Measurements from ENCODE around the gene SART1.
"Not testable (repeated sequence)": the region's sequence is repeated elsewhere in the genome, so short reads cannot be mapped to it uniquely, and the experiment has no call there.

The SART1 gene

DNA sequence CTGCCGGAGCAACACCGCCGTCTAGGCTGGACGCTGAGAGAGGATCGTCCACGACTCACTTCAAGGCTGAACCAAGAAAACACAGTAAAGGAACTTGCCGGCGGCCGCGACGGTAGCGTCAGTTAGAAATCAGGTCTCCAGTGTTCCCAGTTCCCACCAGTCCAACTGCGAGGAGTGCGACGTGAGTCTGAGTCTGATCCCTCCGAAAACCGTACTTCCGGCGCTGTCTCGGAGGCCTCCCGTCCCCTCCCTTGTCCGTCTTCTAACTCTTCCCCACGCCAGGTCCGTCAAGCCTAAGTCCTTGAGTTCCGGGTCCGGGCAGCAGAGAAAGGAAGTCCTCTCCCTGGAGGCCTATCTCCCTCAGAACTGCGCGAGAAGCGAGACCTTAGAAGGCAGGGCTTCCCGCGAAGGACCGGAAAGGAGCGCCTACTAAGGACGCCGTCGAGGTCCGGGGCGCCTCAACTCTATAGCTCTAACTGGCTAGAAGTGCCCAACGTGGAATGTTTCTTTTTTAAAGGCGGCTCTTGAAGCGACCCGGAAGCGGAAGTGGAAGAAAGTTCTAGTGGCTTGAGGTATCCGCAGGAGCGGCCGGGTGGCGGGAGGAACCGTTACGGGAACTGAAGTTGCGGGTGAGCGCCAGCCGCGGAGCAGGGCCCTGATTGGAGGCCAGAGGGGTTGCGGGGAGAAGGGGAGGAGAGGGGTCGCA is 40.6 kb downstream of the SART1 start, which contains the start of the genes BANF1 and EIF1AD:
BANF1 (plus strand) TSS at position 562 of the 706 bp plus-strand sequence. CDS start 748 bp downstream, outside the sequence.
EIF1AD (minus strand) TSS at position 216 of the 706 bp plus-strand sequence. CDS start 1,768 bp downstream, outside the sequence.
- DNase-seq = peak in 1 of 2 experiments; percentile 90

DNA sequence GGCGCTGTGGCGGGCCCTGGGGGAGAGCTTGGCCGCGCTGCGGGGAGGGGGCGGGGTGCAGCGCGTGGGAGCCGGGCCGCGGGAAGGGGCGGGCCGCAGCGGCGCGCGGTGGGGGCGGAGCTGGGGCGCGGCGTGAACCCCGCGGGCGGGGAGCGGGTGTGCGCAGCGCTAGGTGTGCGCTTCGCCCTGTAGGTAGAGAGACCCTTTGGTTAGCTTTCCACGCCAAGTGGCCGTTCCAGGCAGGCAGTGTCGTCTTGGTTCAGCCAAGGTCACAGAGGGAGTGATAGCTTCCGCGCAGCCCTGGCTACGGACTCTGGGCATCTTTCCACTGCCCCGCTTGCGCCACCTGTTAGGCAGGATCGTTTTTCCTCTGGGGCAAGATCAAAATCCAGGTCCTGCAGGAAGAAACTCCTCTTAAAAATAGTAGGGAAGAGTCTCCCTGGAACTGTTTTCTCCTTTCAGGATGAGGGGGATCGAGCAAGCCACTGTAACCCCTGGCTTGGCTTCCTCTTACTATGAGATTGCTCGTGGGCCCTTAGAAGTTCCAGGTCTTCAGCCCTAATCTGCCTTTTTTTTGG is 41.2 kb downstream of the SART1 start:
- no peak for DNase-seq

DNA sequence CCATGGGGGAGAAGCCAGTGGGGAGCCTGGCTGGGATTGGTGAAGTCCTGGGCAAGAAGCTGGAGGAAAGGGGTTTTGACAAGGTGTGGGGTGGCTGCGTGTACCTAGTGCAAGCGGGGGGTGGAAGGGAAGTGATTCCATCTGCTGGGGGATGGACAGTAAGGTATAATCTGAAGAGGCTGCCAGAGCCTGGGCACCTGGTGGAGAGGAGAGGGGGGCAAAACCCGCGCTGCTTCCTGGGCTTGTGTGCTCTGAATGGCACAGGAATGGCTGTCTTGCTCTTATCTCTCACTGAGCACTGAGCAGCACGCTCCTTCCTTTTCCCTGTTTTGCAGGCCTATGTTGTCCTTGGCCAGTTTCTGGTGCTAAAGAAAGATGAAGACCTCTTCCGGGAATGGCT is 41.8 kb downstream of the SART1 start:
- no peak for DNase-seq

DNA sequence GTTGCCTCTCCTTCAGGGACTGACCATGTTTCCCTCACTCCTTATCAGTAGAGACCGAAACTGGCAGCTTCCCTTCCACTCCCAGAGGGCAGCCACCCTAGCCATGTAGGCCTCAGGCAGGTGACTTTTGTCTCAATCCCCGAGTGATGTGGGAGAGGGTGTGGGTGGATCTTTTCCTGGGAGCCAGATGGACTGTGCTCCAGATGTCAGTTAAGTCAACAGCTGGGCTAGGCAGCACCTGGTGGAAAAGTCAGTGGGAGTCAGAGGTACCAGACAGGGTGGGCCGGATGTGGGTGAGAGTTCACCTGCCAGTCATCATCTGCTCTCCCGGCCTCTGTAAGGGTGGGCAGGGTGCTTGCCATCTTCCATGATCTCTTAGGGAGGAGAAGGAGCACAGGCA is 42.7 kb downstream of the SART1 start:
- no peak for DNase-seq

DNA sequence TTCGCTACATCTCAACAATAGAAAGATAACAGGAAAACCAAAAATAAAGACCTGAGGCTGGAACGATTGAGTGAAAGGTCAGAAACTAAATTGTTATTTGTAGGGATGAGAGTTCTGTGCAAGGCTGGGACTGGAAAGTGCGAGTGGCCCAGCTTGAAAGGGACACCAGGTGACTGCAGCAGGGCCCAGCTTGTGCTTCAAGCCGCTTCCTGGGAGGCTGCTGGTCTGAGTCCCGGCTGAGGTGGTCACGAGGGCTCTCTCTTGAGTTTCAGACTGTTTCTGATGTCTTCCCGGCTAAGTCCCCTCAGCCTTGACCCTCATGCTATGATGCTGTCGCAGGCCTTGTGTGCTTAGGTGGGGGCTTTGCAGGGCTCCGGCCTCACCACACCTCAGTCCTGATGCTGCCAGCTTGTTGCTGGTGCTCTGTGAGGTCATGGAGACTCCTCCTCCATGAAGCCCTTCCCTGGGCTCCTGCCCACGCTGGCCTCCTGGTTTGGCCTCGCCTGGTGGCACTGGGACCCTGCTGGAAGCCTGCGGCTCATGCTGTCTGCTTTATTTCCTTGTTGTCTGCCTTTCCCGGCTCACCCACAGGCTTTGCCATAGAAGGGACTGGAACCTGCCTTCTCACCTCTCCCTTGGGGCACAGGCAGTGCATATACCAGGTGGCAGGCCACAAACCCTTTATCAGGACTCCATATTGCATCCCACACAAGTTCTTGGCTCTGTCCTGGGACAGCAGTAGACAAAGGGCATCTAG is 44.8 kb downstream of the SART1 start:
- no peak for DNase-seq

DNA sequence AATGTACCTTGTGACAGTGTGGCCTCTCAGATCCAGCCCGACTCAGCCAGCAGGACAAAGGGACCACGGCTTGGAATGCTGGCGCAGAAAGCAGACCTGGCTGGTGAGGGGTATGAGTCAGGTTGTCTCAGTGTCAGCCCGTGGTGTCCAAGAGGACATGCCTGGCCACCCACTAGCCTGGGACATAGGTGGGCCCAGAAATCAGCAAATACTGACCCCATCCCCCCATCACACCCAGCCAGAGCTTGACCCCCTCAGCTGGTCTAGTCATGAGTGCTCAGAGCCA is 45.3 kb downstream of the SART1 start:
- no peak for DNase-seq

DNA sequence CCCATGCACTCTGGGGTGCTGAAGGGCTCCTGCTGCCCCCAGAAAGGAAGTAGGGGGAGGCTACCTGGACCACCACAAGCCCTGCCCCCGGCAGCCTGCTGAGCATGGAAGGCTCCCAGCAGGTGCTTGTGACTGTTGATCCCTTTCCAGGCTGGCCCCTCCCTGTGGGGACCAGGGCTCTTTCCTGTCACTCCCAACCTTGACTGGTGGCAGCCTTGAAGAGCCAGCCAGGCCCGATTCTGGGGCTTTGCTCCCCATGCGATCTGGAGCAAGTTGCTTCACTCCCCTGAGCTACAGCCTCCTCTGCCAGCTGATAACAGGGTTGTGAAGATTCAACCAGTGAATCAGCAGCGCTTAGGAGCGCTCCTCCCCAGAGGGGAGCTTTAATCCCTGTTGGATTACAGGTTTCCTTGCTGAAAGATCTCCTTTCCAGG is 45.7 kb downstream of the SART1 start:
- no peak for DNase-seq

DNA sequence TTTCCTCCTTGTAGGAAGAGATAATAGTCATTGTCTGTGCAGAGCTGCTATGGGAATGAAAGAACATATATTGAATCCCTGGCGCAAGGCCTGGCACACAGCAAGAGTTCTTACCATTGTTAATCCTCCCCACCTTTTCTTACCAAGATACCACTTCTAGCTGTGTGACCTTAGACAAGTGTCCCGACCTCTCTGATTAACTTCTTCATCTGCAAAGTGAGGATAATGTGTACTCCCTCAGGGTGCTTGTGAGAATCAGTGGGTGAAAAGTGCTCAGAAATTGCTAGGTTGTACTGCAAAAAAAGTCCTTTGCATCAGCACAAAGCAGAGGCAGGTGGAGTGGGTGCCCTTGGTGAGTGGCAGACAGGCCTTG is 46.5 kb downstream of the SART1 start:
- DNase-seq = no peak

DNA sequence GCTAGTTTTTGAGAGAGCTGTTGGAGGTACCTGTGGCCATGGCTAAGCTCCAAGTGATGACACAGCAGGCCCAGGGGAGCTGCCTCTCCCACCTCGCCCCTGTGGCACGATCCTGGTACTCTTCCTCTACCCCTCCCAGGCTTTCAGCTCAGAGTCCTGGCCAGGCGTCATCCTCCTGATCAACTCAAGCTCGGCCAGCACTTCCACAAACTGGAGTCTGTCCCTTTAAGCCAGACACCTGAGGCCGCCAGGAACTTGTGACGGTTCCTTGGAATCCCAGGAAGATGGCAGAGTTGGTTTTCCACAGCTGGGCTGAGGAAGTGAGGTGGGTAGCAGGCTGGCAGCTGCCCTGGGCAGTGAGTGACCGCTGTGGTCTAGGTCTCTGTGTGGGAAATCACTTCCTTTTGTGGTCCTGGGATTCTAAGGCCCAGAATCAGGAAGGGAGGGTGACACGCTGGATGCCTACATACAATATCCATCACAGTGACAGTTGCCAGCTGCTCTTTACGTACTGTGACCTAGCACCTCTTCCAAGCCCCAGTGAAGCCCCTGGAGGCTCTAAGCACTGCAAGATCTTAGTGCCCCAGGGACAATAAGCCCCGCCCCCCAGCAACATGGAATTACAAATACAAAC is 47.1 kb downstream of the SART1 start:
- DNase-seq = no peak

DNA sequence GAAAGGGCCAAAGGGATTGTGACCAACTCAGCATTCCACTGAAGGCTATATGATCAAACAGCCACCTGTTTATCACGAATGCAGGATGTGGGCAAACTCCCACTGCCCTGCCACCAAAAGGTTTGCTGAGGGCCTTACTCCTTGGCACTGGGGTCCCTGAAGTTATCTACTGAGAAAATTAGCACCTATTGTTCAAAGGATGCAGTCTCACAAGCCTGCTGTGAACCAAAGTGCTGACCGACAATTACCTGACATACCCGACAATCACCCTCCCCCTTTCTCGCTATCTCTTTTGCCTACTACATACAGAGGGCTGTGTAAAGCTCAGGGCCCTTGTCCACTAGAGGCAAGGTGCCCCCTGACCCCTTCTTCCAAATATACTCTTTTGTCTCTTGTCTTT is 48.5 kb downstream of the SART1 start:
- not testable (repeated sequence) for DNase-seq

DNA sequence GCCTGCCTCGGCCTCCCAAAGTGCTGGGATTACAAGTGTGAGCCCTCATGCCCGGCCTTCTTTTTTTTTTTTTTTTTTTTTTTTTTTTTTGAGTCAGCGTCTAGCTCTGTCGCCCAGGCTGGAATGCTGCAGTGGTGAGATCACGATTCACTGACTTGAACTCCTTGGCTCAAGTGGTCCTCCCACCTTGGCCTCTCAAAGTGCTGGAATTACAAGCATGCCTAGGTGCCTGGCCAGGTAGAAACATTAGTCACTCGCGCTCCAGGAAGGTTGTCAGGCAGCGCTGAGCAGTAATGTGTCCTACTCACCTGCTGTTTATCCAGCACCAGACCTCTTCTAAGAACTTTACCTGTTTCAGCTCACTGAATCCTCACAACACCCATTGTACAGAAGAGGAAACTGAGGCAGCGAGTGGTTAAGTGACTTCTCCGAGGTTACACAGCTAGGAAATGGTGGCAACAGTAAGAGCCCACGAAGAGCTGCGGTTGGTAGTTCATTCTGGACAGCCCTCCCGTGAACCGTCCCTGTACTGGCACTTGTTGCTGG is 49.8 kb downstream of the SART1 start:
- no peak for DNase-seq

DNA sequence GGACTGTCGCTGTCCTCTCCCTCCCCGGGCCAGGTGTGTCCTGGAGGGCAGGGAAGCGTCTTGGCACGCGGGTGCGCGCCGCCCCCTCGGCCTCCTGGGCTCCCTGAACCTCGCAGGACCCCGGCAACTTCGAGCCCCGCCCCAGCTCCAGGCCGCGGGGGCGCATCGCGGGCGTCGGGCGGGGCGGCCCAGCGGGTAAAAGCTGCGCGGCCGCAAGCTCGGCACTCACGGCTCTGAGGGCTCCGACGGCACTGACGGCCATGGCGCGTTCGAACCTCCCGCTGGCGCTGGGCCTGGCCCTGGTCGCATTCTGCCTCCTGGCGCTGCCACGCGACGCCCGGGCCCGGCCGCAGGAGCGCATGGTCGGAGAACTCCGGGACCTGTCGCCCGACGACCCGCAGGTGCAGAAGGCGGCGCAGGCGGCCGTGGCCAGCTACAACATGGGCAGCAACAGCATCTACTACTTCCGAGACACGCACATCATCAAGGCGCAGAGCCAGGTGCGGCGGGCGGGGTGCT is 50.3 kb downstream of the SART1 start, which contains the start of gene CST6:
CST6 (plus strand) TSS at position 224 of the 519 bp plus-strand sequence; CDS start at position 261, 37 bp downstream.
- DNase-seq = no peak

DNA sequence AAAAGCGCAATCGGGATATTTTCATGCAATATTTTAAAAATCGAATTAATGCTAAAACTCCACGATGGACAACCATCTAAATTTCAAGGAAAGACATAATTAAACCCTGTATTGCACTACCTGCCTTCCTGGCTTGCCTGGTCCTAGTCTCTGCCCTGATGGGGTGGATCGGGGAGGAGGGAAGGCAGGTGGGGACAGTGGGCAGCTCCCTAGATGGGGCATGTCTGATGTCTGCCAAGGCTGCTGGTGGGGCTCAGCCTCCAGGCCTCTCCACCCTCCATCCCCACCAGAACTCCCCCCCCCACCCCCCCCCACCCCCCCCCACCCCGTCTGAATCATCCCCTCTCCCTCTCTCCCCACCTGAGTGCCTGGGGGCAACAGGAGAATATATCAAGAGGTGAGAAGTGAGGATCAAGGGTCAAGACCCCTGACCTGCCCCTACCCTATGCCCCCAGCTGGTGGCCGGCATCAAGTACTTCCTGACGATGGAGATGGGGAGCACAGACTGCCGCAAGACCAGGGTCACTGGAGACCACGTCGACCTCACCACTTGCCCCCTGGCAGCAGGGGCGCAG is 50.9 kb downstream of the SART1 start:
- DNase-seq = no peak

DNA sequence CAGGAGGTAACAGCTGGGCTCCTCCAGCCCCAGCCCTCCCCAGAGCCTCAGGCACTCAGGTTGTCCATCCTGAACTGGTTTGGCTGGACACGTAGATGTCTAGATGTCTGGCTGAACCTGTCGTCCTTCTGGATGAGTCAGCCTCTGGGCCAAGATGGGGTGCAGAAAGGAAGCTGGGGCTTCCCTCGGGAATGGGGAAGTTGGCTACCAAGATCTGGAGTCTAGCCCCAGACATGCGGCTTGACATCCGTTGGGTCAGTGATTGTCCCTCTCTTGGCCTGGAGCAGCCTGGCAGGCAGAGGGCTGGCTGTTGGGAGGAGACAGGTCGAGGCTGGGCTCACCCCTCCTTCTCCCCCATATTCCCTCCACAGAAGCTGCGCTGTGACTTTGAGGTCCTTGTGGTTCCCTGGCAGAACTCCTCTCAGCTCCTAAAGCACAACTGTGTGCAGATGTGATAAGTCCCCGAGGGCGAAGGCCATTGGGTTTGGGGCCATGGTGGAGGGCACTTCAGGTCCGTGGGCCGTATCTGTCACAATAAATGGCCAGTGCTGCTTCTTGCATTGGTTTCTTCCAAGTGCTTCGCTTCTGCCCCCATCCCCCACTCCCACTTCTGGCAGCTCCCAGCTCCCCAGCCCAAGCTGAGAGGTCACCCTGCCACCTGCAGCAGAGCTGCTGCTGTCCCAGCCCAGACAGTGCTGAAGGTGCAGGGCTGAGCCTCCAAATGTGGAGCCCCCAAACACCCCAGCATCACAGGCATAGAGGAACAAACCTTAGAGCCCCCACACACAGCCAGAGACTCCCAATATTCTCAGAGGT is 51.6 kb downstream of the SART1 start:
- no peak for DNase-seq

DNA sequence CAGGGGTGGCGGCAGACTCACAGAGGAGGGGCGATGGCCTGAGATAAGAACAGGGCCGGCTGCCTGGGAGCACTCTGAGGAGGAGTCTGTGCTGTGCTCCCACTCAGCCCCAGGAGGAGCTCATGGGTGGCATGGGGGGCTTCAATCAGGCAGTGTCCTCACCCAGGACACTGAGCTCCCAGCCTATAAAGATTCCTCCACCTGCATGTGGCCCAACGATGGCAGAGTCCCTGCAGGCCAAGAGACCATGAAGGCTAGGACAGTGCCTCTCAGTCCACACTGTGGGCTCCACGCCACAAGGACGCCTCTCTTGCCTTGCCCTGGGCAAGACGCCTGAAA is 52.2 kb downstream of the SART1 start:
- DNase-seq = no peak

DNA sequence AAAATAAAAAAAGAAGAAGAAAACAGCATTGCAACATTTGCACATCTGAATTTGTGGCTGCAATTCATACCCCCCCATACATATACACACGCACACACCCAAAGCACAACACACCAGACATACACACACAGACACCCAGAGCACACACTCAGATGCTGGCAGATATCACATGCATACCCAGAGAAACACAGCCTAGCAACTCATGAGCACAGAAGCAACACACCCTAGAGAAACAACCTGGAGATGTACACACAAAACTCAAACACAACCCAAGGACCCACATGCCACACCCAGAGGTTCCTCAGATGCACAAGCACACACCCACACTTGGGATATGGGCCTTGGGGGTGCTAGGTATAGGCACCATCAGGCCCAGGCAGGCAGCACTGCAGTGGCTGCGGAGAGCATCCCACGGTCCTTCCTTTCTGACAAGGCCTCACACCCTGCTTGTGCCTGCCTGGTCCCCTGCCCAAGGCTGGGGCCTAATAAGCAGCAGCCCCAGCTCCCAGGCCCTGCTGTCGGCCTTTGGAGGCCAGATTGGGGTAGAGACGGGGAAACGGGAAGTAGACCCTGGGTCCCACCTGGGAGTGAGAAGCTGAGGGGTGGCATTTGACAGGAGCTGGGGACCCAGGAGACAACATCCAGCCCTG is 53.4 kb downstream of the SART1 start:
- DNase-seq = no peak

DNA sequence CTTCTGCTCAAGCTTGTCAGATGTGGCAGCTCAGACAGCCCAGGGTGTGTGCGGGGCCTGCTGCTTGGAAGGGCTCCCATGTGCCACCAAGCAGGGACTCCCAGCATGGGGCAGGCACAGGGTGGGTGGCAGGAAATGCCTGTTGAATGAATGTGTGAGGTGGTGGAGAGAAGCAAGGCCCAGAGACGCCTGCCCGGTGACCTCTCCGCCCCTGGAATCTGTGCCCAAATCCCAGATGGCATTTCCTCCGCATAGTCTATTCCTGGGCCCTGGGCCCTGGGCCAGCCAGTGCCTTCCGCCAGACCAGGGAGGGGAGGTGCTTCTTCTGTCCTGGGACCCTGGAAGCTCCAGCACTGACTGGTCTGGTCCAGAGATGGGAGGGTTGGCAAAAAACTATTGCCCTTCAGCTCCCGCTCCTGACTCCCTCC is 53.9 kb downstream of the SART1 start:
- no peak for DNase-seq

DNA sequence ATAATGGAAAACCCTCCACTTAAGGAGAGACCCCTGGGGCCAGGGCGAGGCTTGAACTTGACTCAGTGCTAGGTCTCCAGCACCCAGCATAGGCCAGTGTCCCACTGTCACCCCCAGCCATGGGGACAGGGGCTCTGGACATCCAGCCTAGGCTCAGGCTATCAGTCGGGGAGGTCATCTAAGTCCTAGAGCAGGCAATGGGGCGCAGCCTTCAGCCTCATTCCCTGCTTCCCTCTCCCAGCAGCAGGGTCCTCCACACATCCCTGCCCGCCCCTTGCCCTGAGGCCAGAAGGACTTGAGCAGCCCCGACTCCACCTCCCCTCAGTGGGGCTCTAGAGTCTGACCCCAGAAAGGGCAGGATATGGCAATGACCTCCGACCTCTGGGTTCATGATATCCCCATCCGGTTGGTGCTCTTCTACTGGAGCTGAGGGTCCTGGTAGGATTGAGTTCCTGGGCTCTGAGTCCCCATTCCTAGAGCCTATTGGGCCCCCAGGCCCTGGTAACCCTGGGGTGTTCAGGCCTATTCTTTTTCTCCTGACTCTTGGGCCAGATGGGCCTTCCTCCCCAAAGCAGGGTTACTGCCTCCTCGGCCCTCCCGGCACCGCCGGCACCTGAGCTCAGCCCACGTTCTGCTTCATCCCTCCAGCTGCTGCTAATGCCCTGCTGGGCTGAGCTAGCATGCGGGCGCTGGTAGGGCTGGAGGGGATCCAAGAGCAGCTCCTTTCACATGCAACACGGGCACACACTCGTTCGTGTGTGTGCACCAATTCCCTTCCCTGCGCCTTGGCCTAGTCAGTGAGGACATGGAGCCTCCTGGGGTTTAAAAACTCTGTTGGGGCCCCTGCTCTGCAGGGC is 54.6 kb downstream of the SART1 start:
- no peak for DNase-seq

DNA sequence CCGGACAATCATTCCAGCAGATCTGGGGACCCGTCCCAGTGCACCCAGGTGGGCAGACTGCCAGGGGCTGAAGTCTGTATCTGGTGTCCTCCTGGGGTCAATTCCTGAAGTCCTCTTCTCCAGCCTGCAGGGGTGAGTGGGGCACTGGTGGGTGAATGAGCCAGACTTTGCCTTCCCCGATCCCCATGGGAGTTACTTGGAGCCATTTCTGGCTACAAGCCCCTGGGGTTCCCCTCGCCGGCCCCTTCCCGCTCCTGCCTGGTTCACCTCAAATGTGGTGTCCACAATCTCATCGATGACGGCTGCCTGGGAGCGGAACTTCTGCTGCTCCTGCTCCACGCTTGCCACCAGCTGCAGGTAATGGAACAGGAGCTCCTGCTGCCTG is 55.3 kb downstream of the SART1 start:
- DNase-seq = no peak

DNA sequence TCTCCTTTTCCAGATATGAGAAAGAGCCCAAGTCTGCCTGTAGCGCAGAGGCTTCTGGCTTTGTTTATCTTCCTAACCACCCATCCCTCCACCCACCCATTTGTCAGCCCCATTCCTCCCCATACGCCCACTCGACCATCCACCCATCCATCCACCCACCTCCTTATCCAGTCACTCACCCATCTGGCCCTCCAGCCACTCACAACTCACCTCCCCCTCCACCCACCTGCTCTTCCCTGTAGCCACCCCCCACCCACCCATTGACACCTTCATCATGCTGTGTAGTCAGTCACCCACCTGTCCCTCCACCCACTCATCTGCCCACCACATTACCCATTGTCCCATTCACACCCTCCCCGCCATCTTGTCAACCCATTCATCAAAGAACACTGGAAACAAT is 55.8 kb downstream of the SART1 start:
- no peak for DNase-seq

All from cerebellar nuclear complex (tissue), 1 donor.